ENCODE data around the gene GRWD1.
A peak's percentile ranks its signal among the peaks of the same experiment; 100 is the strongest.

The GRWD1 gene

DNA sequence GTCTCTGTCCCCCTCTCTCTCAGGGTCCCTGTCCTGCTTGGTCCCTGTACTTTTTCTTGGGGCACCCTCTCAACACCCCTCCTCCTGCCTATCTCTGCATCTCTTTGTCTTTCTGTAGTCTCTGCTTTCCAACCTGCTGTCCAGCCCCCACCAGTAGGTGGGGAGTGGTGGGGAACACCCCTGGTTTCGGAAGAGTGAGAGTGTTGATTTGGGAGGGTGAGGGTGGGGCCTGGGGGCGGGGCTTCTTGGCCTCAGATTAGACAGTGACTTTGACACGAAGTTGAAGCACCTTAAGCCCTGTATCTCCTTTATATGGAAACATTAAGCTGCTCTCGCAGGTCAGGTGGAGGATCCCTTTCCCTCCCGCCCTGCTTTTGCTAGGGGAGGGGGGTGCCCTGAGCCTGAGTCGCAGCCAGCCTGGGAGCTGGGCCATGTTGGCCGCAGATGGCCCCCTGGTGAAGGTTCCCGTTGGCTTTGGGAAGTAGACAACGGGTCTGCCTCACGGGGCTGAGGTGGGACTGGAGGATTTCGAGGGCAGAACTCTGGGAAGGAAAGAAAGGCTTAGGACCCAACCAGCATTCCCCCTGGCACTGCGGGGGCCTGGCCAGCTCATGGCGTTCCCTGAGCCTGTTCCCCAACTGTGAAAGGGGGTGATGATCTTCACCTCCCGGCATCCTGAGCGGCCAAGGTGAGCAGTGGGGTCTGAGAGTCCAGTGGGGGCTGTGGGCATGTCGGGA, 9.6 kb downstream of the GRWD1 start, which contains the start of gene KCNJ14:
Gene KCNJ14, plus strand, starts transcription at position 404 of the 737 bp plus-strand sequence. CDS start 6,151 bp downstream, outside the sequence.
- Histone ChIP-seq H3K27me3 (ENCODE audit: low read depth) (no peaks in the 10 kb centered on the region), H3K4me1 (peaks cover 11% of the 10 kb centered on the region), H3K36me3 (replicated peaks) (peaks cover 58% of the 10 kb centered on the region), H3K9me3 (no peaks in the 10 kb centered on the region), H3K4me3 (no peak within 1 kb of the TSS)
- in situ Hi-C loops (cut with MboI; ENCODE audit: low sequenced_read_pairs): no loop called here
- no peak for DNase-seq (ENCODE audit: low spot score in 2 of 2)

DNA sequence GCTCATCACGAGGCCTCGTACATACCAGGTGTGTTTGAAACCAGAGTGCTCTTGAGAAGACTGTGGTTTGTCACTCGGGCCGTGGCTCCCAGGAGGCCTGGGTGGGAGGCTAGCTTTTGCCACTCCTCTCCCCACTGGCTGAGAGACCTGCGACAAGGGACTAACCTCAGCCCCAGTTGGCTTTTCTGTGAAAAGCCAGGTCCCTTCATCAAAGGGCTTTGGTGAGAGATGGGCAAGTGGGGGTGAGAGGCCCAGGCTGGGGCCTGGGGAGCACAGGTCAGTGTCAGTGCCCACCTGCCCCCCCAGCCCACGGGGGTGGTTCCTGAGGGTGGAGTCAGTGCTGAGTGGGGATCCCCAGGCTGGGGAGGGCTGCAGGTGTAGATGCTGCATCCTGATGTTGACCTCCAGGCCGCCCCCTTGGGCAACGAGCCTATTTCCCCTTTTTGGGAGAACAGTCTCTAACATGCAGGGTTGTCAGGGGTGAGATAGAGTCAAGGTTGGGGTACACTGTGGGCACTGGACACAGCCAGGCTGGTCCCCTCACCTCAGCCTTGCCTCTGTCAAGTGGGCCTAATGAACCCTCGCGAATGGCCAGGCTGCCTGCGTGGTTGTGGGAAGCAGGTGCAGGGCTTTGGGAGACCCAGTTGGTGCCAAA, 10.3 kb downstream of the GRWD1 start:
- Histone ChIP-seq H3K9me3 (no peaks in the 10 kb centered on the region), H3K4me1 (peaks cover 11% of the 10 kb centered on the region), H3K27me3 (ENCODE audit: low read depth) (no peaks in the 10 kb centered on the region), H3K36me3 (replicated peaks) (peaks cover 51% of the 10 kb centered on the region), H3K4me3 (no peak overlapping the region)
- in situ Hi-C loops (cut with MboI; ENCODE audit: low sequenced_read_pairs): no loop called here
- DNase-seq (ENCODE audit: low spot score in 2 of 2): no peak

DNA sequence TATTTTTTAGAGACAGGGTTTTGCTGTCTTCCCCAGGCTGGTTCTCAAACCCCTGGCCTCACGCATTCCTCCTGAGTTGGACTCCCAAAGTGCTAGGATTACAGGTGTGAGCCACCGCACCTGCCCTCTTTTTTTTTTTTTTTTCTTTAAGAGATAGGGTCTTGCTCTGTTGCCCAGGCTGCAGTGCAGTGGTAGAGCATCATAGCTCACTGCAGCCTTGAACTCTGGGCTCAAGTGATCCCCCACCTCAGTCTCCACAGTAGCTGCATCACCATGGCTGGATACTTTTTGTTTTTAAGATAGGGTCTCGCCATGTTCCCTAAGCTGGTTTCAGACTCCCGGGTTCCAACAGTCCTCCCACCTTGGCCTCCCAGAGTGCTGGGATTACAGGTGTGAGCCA, 11.1 kb downstream of the GRWD1 start:
- Histone ChIP-seq H3K9me3 (no peaks in the 10 kb centered on the region), H3K4me3 (no peak overlapping the region), H3K27me3 (ENCODE audit: low read depth) (no peaks in the 10 kb centered on the region), H3K36me3 (replicated peaks) (peaks cover 45% of the 10 kb centered on the region), H3K4me1 (peaks cover 11% of the 10 kb centered on the region)
- no peak for DNase-seq (ENCODE audit: low spot score in 2 of 2)
- in situ Hi-C loops (cut with MboI; ENCODE audit: low sequenced_read_pairs): no loop called here

DNA sequence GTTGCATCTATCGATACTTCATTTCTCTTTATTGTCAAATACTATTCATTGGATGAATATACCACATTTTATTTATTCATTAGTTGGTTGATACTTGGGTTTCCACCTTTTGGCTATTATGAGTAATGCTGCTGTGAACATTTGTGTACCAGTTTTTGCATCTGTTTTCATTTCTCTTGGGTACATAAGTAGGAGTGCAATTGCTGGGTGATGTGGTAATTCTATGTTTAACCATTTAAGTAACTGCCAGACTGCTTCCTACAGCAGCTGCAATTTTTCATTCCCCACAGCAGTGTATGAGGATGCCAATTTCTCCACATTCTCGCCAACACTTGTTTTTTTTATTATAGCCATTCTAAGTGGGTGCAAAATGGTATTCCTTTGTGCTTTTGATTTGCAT, 12.2 kb downstream of the GRWD1 start:
- Histone ChIP-seq H3K4me3 (no peak overlapping the region), H3K27me3 (ENCODE audit: low read depth) (no peaks in the 10 kb centered on the region), H3K9me3 (no peaks in the 10 kb centered on the region), H3K36me3 (replicated peaks) (peaks cover 42% of the 10 kb centered on the region), H3K4me1 (peaks cover 11% of the 10 kb centered on the region)
- DNase-seq (ENCODE audit: low spot score in 2 of 2): no peak
- in situ Hi-C loops (cut with MboI; ENCODE audit: low sequenced_read_pairs): no loop called here

DNA sequence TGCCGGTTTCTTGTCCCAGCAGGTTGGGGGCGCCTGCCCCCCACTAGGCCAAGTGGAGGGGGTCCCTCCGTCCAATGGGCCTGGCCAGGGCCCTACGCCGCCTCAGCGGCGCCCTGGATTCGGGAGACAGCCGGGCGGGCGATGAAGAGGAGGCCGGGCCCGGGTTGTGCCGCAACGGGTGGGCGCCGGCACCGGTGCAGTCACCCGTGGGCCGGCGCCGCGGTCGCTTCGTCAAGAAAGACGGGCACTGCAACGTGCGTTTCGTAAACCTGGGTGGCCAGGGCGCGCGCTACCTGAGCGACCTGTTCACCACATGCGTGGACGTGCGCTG, 15.8 kb downstream of the GRWD1 start:
- Histone ChIP-seq H3K36me3 (replicated peaks) (peaks cover 13% of the 10 kb centered on the region), H3K4me3 (no peak overlapping the region), H3K4me1 (peaks cover 11% of the 10 kb centered on the region), H3K27me3 (ENCODE audit: low read depth) (no peaks in the 10 kb centered on the region), H3K9me3 (no peaks in the 10 kb centered on the region)
- in situ Hi-C loops (cut with MboI; ENCODE audit: low sequenced_read_pairs): no loop called here
- DNase-seq (ENCODE audit: low spot score in 2 of 2): no peak

DNA sequence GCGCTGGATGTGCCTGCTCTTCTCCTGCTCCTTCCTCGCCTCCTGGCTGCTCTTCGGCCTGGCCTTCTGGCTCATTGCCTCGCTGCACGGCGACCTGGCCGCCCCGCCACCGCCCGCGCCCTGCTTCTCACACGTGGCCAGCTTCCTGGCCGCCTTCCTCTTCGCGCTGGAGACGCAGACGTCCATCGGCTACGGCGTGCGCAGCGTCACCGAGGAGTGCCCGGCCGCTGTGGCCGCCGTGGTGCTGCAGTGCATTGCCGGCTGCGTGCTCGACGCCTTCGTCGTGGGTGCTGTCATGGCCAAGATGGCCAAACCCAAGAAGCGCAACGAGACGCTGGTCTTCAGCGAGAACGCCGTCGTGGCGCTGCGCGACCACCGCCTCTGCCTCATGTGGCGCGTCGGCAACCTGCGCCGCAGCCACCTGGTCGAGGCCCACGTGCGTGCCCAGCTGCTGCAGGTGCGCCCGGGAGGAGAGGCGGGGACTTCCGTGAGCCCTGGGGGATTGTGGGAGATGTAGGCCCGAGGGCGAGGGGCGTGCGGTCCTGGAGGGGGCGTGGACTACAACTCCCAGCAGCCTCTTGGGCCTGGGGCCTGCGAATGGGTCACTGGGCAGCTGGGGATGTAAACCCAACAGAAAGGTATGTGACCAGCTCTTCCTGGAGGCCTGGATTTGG, 16.3 kb downstream of the GRWD1 start:
- in situ Hi-C loops (cut with MboI; ENCODE audit: low sequenced_read_pairs): no loop called here
- Histone ChIP-seq H3K4me1 (peaks cover 11% of the 10 kb centered on the region), H3K27me3 (ENCODE audit: low read depth) (no peaks in the 10 kb centered on the region), H3K9me3 (no peaks in the 10 kb centered on the region), H3K4me3 (no peak overlapping the region), H3K36me3 (replicated peaks) (peaks cover 13% of the 10 kb centered on the region)
- DNase-seq (ENCODE audit: low spot score in 2 of 2): peak in 1 of 2 experiments; percentile 57

DNA sequence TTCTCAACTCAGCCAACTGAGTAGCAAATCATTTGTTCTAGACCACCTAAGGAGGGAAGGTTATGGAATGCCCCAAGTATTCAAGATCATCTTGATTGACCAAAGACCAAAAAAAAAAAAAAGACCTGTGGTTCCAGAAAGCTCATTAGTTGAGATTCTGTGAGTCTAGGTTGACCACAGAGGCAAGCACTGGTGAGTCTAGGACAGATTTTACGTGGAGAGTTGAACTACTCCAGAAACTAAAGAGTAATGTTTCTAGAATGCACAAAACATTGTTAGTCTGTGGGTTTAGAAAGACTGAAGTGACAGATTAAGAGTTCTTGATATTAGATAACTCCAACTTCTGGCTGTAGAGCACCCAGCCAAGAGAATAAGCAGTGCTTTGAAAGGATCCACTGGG, 19.4 kb downstream of the GRWD1 start:
- no peaks in the 10 kb centered on the region for H3K27me3 ChIP-seq (ENCODE audit: low read depth)
- H3K4me3 ChIP-seq: no peak overlapping the region
- peaks cover 12% of the 10 kb centered on the region for H3K36me3 ChIP-seq (replicated peaks)
- H3K4me1 ChIP-seq: peaks cover 3% of the 10 kb centered on the region
- no peaks in the 10 kb centered on the region for H3K9me3 ChIP-seq
- in situ Hi-C loops (cut with MboI; ENCODE audit: low sequenced_read_pairs): no loop called here
- DNase-seq (ENCODE audit: low spot score in 2 of 2): no peak

DNA sequence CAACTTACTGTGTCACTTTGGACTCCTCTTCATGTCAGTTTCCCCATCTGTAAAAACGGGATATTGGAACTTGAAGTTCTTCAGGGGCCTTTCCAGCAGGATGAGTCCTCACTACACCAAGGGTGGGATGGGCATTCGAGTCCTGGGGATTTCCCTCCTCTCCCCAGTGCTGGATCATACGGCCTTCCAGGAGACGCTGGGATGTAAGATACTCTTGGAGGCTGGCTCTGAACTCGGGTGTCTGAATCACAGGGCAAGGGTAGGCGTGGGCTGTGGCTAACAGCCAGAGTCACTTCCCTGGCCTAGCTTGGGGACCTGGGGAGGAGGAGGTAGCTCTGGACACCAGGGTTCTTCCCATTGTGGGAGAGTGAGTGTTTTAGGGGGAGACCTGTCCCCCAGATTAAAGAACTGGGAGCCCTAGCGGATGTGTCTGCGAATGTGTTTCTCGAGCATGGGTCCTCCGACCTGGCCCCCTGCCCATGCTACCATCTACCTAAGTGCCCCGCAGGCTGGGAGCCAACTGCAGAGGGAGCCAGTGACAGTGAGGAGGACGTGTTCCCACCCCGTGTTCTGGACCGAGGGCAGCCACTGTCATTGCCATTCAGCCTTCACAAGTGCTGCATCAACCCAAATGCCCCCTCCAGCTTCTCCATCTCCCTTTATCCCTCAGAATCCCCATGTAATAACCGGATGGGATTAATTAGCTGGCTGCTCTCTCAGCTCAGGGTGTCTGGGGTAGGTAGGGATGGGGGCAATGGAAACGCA, 21.0 kb downstream of the GRWD1 start:
- no peak for DNase-seq (ENCODE audit: low spot score in 2 of 2)
- Histone ChIP-seq H3K36me3 (replicated peaks) (peaks cover 26% of the 10 kb centered on the region), H3K27me3 (ENCODE audit: low read depth) (no peaks in the 10 kb centered on the region), H3K4me3 (no peak overlapping the region), H3K4me1 (peaks cover 3% of the 10 kb centered on the region), H3K9me3 (no peaks in the 10 kb centered on the region)
- in situ Hi-C loops (cut with MboI; ENCODE audit: low sequenced_read_pairs): no loop called here

DNA sequence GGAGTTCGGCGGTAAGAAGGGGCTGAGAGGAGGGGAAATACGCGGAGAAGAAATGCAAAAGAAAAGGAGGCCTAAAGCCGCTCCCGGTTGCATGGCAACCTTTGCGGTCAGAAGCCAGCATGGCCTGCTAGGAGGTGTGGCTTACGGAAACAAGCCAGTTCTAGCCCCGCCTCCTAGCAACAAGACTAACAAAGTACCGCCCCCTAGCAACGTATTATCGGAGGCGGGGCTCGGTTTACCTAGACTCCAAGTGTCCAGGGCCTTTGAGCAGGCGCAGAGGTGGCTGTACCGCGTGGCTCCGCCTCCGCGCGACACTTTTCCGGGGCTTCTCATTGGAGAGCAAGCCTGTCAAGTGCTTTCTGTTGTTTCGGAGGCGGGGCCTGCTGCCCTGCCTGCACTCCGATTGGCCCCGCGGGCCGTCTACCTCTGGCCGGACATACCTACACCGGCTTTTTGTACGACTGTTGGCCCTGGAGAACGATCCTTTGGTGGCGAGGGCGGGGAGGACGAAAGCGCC, 23.0 kb downstream of the GRWD1 start:
- DNase-seq (ENCODE audit: low spot score in 2 of 2): peak; percentile 99 to 100
- Histone ChIP-seq H3K4me1 (peaks cover 3% of the 10 kb centered on the region), H3K27me3 (ENCODE audit: low read depth) (no peaks in the 10 kb centered on the region), H3K36me3 (replicated peaks) (peaks cover 38% of the 10 kb centered on the region), H3K9me3 (no peaks in the 10 kb centered on the region), H3K4me3 (peak overlapping the region; percentile 93)
- in situ Hi-C loops (cut with MboI; ENCODE audit: low sequenced_read_pairs): no loop called here

DNA sequence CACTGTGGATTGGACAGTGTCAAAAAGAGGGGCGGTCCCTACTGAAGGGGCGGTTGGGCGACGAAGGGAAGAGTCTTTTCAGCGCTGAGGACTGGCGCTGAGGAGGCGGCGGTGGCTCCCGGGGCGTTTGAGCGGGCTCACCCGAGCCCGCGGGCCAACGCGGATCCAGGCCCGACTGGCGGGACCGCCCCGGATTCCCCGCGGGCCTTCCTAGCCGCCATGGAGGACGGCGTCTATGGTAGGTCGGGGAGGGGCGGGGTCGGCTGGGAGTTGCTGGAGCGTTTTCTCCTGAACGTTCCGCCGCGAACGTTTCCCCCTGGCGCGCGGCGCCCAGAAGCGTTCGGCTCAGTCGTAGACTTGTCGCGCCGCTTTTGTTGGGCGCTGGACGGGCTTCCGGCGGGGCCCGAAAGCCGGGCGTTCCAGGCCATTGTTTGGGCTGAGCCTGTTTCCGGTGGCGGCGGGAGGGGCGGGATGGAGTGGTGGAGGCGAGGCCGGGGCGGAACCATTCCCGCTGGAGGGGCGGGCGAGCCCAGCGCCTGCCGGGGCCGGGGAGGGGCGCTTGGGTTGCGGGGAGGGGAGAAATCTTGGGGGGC, 23.6 kb downstream of the GRWD1 start, which contains the start of gene CYTH2:
Gene CYTH2, plus strand, starts transcription at position 81 of the 593 bp plus-strand sequence. Its CDS starts 139 bp downstream, at position 220.
- in situ Hi-C loops (cut with MboI; ENCODE audit: low sequenced_read_pairs): no loop called here
- no peaks in the 10 kb centered on the region for H3K9me3 ChIP-seq
- H3K4me1 ChIP-seq: peaks cover 3% of the 10 kb centered on the region
- peak; percentile 73 to 96 for DNase-seq (ENCODE audit: low spot score in 2 of 2)
- H3K27me3 ChIP-seq (ENCODE audit: low read depth): no peaks in the 10 kb centered on the region
- peak within 1 kb of the TSS; percentile 93 for H3K4me3 ChIP-seq
- peaks cover 44% of the 10 kb centered on the region for H3K36me3 ChIP-seq (replicated peaks)

DNA sequence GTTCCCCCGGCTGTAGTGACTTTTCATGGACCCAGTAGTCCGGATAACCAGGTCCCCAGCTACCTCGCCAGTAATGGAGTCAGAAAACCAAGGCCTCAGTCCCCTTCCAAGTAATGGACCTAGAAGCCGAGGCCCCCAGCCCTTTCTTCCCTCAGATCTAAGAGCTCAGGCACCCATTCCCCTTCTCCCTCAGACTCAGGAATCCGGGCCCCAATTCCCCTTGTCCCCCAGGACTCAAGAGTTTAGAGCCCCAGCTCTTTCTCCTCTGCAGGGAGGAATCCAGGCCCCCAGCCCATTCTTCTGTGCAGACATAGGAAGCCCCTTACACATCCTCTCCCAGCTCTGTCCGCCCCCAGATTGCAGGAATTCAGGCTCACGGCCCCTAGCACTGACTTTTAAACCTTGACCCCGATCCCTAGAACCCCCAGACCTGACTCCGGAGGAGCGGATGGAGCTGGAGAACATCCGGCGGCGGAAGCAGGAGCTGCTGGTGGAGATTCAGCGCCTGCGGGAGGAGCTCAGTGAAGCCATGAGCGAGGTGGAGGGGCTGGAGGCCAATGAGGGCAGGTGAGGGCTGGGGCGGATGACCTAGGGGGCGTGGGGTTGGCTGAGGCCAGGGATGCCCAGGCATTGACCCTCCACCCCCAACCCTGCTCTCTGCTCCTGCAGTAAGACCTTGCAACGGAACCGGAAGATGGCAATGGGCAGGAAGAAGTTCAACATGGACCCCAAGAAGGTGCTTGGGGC, 24.3 kb downstream of the GRWD1 start:
- H3K36me3 ChIP-seq (replicated peaks): peaks cover 51% of the 10 kb centered on the region
- peak overlapping the region; percentile 93 for H3K4me3 ChIP-seq
- no peaks in the 10 kb centered on the region for H3K27me3 ChIP-seq (ENCODE audit: low read depth)
- H3K4me1 ChIP-seq: peaks cover 3% of the 10 kb centered on the region
- no peaks in the 10 kb centered on the region for H3K9me3 ChIP-seq
- in situ Hi-C loops (cut with MboI; ENCODE audit: low sequenced_read_pairs): no loop called here
- DNase-seq (ENCODE audit: low spot score in 2 of 2): no peak

DNA sequence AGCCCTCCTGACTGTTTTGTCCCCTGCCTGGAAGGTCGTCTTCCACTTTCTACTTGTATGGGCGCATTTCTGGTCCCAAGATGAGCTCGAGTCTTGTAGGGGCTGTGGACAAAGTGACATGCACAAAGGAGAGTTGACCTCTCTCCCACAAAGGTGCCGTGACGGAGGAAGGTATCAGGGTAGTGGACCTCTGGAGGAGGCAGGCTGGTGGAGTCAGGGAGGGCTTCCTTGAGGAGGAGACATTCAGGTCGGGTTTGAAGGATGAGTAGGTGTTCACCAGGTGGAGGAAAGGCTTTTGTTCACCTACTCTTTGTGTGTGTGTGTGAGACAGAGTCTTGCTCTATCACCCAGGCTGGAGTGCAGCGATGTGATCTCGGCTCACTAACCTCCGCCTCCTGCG, 25.1 kb downstream of the GRWD1 start:
- peaks cover 58% of the 10 kb centered on the region for H3K36me3 ChIP-seq (replicated peaks)
- no peak overlapping the region for H3K4me3 ChIP-seq
- peaks cover 3% of the 10 kb centered on the region for H3K4me1 ChIP-seq

More for the DNA sequence above, 25.1 kb downstream of the GRWD1 start:
- no peak for DNase-seq (ENCODE audit: low spot score in 2 of 2)
- Histone ChIP-seq H3K27me3 (ENCODE audit: low read depth) (no peaks in the 10 kb centered on the region), H3K9me3 (no peaks in the 10 kb centered on the region)
- in situ Hi-C loops (cut with MboI; ENCODE audit: low sequenced_read_pairs): no loop called here
